ENCODE data around the gene SAMHD1.

DNA sequence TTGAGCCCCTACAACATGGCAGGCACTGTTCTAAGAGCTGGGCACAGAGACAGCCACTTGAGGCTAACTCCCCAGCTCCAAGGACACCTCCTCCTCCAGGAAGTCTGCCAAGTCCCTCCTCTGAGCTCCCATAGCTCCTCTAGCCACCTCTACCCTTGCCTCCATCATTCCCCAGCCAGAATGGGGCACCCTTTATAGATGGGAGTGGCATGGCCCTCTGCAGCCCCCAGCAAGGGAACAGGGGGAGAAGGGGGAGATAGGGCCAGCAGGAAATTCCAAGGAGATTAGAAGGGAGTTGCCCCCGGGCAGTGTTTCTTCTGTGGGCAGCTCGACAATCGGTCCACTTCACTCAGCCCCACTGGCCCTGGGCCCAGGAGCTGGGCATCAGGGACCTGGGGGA lies 95.3 kb downstream of the SAMHD1 start:
- TF ChIP-seq, protein P1, sequence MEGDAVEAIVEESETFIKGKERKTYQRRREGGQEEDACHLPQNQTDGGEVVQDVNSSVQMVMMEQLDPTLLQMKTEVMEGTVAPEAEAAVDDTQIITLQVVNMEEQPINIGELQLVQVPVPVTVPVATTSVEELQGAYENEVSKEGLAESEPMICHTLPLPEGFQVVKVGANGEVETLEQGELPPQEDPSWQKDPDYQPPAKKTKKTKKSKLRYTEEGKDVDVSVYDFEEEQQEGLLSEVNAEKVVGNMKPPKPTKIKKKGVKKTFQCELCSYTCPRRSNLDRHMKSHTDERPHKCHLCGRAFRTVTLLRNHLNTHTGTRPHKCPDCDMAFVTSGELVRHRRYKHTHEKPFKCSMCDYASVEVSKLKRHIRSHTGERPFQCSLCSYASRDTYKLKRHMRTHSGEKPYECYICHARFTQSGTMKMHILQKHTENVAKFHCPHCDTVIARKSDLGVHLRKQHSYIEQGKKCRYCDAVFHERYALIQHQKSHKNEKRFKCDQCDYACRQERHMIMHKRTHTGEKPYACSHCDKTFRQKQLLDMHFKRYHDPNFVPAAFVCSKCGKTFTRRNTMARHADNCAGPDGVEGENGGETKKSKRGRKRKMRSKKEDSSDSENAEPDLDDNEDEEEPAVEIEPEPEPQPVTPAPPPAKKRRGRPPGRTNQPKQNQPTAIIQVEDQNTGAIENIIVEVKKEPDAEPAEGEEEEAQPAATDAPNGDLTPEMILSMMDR (conservative IDR thresholded peaks at IDR 0.05 in 1 of 2, IDR thresholded peaks at IDR 0.05 in 1 of 2; ENCODE audit: low read depth in 1 of 2, low read length in 2 of 2), result no peak
- TF ChIP-seq EZH2 (IDR thresholded peaks at IDR 0.05; ENCODE audit: low read length, missing control alignments), result no peak

Measured in fibroblast of lung (primary cell).